Measurements from ENCODE around the gene ZFP36L2.

The ZFP36L2 gene

GRCh38 chr2:43210125-43210466 is 16.3 kb downstream of the ZFP36L2 start:
- H3K27ac ChIP-seq (ENCODE audit: insufficient read depth, low read length, poor library complexity, severe bottlenecking), result no peak overlapping the region
- no peak overlapping the region for H3K4me3 ChIP-seq (ENCODE audit: insufficient read depth, low read depth, low read length, poor library complexity, severe bottlenecking)
- no peaks in the 10 kb centered on the region for H3K9me3 ChIP-seq (ENCODE audit: control insufficient read depth, low read length)
- no peaks in the 10 kb centered on the region for H3K4me1 ChIP-seq (ENCODE audit: control insufficient read depth, insufficient read depth, low read length, poor library complexity, severe bottlenecking)
- DNase-seq, result no peak
- H3K27me3 ChIP-seq (replicated peaks; ENCODE audit: control insufficient read depth, insufficient read depth, low read length, poor library complexity, severe bottlenecking), result no peaks in the 10 kb centered on the region
- no peaks in the 10 kb centered on the region for H3K36me3 ChIP-seq (ENCODE audit: control insufficient read depth, insufficient read depth, low read length)

- Histone ChIP-seq H3K27me3 (replicated peaks; ENCODE audit: control insufficient read depth, insufficient read depth, low read length, poor library complexity, severe bottlenecking) (no peaks in the 10 kb centered on the region), H3K4me1 (ENCODE audit: control insufficient read depth, insufficient read depth, low read length, poor library complexity, severe bottlenecking) (no peaks in the 10 kb centered on the region), H3K36me3 (ENCODE audit: control insufficient read depth, insufficient read depth, low read length) (no peaks in the 10 kb centered on the region), H3K4me3 (ENCODE audit: insufficient read depth, low read depth, low read length, poor library complexity, severe bottlenecking) (no peak overlapping the region), H3K27ac (ENCODE audit: insufficient read depth, low read length, poor library complexity, severe bottlenecking) (no peak overlapping the region), H3K9me3 (ENCODE audit: control insufficient read depth, low read length) (no peaks in the 10 kb centered on the region)
- no peak for DNase-seq
Observed at GRCh38 chr2:43209204-43209717, 17.1 kb downstream of the ZFP36L2 start.

- no peak overlapping the region for H3K27ac ChIP-seq (ENCODE audit: insufficient read depth, low read length, poor library complexity, severe bottlenecking)
- H3K36me3 ChIP-seq (ENCODE audit: control insufficient read depth, insufficient read depth, low read length), result no peaks in the 10 kb centered on the region
- no peaks in the 10 kb centered on the region for H3K9me3 ChIP-seq (ENCODE audit: control insufficient read depth, low read length)
- H3K4me1 ChIP-seq (ENCODE audit: control insufficient read depth, insufficient read depth, low read length, poor library complexity, severe bottlenecking), result no peaks in the 10 kb centered on the region
- no peak overlapping the region for H3K4me3 ChIP-seq (ENCODE audit: insufficient read depth, low read depth, low read length, poor library complexity, severe bottlenecking)
- no peak for DNase-seq
- no peaks in the 10 kb centered on the region for H3K27me3 ChIP-seq (replicated peaks; ENCODE audit: control insufficient read depth, insufficient read depth, low read length, poor library complexity, severe bottlenecking)
Observed at GRCh38 chr2:43207553-43208300, 18.7 kb downstream of the ZFP36L2 start.

GRCh38 chr2:43206602-43207001 is 19.8 kb downstream of the ZFP36L2 start:
- no peak for DNase-seq
- no peaks in the 10 kb centered on the region for H3K27me3 ChIP-seq (replicated peaks; ENCODE audit: control insufficient read depth, insufficient read depth, low read length, poor library complexity, severe bottlenecking)
- peaks cover 1% of the 10 kb centered on the region for H3K4me1 ChIP-seq (ENCODE audit: control insufficient read depth, insufficient read depth, low read length, poor library complexity, severe bottlenecking)
- H3K27ac ChIP-seq (ENCODE audit: insufficient read depth, low read length, poor library complexity, severe bottlenecking), result no peak overlapping the region
- no peaks in the 10 kb centered on the region for H3K36me3 ChIP-seq (ENCODE audit: control insufficient read depth, insufficient read depth, low read length)
- no peak overlapping the region for H3K4me3 ChIP-seq (ENCODE audit: insufficient read depth, low read depth, low read length, poor library complexity, severe bottlenecking)
- H3K9me3 ChIP-seq (ENCODE audit: control insufficient read depth, low read length), result no peaks in the 10 kb centered on the region

- H3K9me3 ChIP-seq (ENCODE audit: control insufficient read depth, low read length), result no peaks in the 10 kb centered on the region
- no peak overlapping the region for H3K4me3 ChIP-seq (ENCODE audit: insufficient read depth, low read depth, low read length, poor library complexity, severe bottlenecking)
- DNase-seq, result no peak
- H3K27me3 ChIP-seq (replicated peaks; ENCODE audit: control insufficient read depth, insufficient read depth, low read length, poor library complexity, severe bottlenecking), result no peaks in the 10 kb centered on the region
- H3K36me3 ChIP-seq (ENCODE audit: control insufficient read depth, insufficient read depth, low read length), result no peaks in the 10 kb centered on the region
- no peak overlapping the region for H3K27ac ChIP-seq (ENCODE audit: insufficient read depth, low read length, poor library complexity, severe bottlenecking)
- H3K4me1 ChIP-seq (ENCODE audit: control insufficient read depth, insufficient read depth, low read length, poor library complexity, severe bottlenecking), result peaks cover 9% of the 10 kb centered on the region
Observed at GRCh38 chr2:43203373-43203772, 23.0 kb downstream of the ZFP36L2 start.

GRCh38 chr2:43202289-43202688 is 24.1 kb downstream of the ZFP36L2 start:
- Histone ChIP-seq H3K9me3 (ENCODE audit: control insufficient read depth, low read length) (no peaks in the 10 kb centered on the region), H3K4me3 (ENCODE audit: insufficient read depth, low read depth, low read length, poor library complexity, severe bottlenecking) (no peak overlapping the region), H3K27ac (ENCODE audit: insufficient read depth, low read length, poor library complexity, severe bottlenecking) (no peak overlapping the region), H3K4me1 (ENCODE audit: control insufficient read depth, insufficient read depth, low read length, poor library complexity, severe bottlenecking) (peaks cover 12% of the 10 kb centered on the region), H3K36me3 (ENCODE audit: control insufficient read depth, insufficient read depth, low read length) (no peaks in the 10 kb centered on the region), H3K27me3 (replicated peaks; ENCODE audit: control insufficient read depth, insufficient read depth, low read length, poor library complexity, severe bottlenecking) (no peaks in the 10 kb centered on the region)
- no peak for DNase-seq

- DNase-seq, result no peak
- H3K4me1 ChIP-seq (ENCODE audit: control insufficient read depth, insufficient read depth, low read length, poor library complexity, severe bottlenecking), result peaks cover 20% of the 10 kb centered on the region
- no peak overlapping the region for H3K4me3 ChIP-seq (ENCODE audit: insufficient read depth, low read depth, low read length, poor library complexity, severe bottlenecking)
- H3K27ac ChIP-seq (ENCODE audit: insufficient read depth, low read length, poor library complexity, severe bottlenecking), result no peak overlapping the region
- no peaks in the 10 kb centered on the region for H3K27me3 ChIP-seq (replicated peaks; ENCODE audit: control insufficient read depth, insufficient read depth, low read length, poor library complexity, severe bottlenecking)
- no peaks in the 10 kb centered on the region for H3K36me3 ChIP-seq (ENCODE audit: control insufficient read depth, insufficient read depth, low read length)
- no peaks in the 10 kb centered on the region for H3K9me3 ChIP-seq (ENCODE audit: control insufficient read depth, low read length)
Observed at GRCh38 chr2:43201497-43201896, 24.9 kb downstream of the ZFP36L2 start.

GRCh38 chr2:43201016-43201415 is 25.4 kb downstream of the ZFP36L2 start:
- Histone ChIP-seq H3K9me3 (ENCODE audit: control insufficient read depth, low read length) (no peaks in the 10 kb centered on the region), H3K4me3 (ENCODE audit: insufficient read depth, low read depth, low read length, poor library complexity, severe bottlenecking) (no peak overlapping the region), H3K27ac (ENCODE audit: insufficient read depth, low read length, poor library complexity, severe bottlenecking) (no peak overlapping the region), H3K27me3 (replicated peaks; ENCODE audit: control insufficient read depth, insufficient read depth, low read length, poor library complexity, severe bottlenecking) (no peaks in the 10 kb centered on the region), H3K36me3 (ENCODE audit: control insufficient read depth, insufficient read depth, low read length) (no peaks in the 10 kb centered on the region), H3K4me1 (ENCODE audit: control insufficient read depth, insufficient read depth, low read length, poor library complexity, severe bottlenecking) (peaks cover 21% of the 10 kb centered on the region)
- no peak for DNase-seq

- Histone ChIP-seq H3K27me3 (replicated peaks; ENCODE audit: control insufficient read depth, insufficient read depth, low read length, poor library complexity, severe bottlenecking) (no peaks in the 10 kb centered on the region), H3K4me1 (ENCODE audit: control insufficient read depth, insufficient read depth, low read length, poor library complexity, severe bottlenecking) (peaks cover 30% of the 10 kb centered on the region), H3K36me3 (ENCODE audit: control insufficient read depth, insufficient read depth, low read length) (no peaks in the 10 kb centered on the region), H3K4me3 (ENCODE audit: insufficient read depth, low read depth, low read length, poor library complexity, severe bottlenecking) (no peak overlapping the region), H3K27ac (ENCODE audit: insufficient read depth, low read length, poor library complexity, severe bottlenecking) (no peak overlapping the region), H3K9me3 (ENCODE audit: control insufficient read depth, low read length) (no peaks in the 10 kb centered on the region)
- no peak for DNase-seq
Observed at GRCh38 chr2:43199492-43200488, 26.6 kb downstream of the ZFP36L2 start.

GRCh38 chr2:43198263-43198662 is 28.1 kb downstream of the ZFP36L2 start:
- H3K9me3 ChIP-seq (ENCODE audit: control insufficient read depth, low read length), result no peaks in the 10 kb centered on the region
- peaks cover 46% of the 10 kb centered on the region for H3K4me1 ChIP-seq (ENCODE audit: control insufficient read depth, insufficient read depth, low read length, poor library complexity, severe bottlenecking)

More at GRCh38 chr2:43198263-43198662, 28.1 kb downstream of the ZFP36L2 start:
- DNase-seq, result no peak
- Histone ChIP-seq H3K36me3 (ENCODE audit: control insufficient read depth, insufficient read depth, low read length) (no peaks in the 10 kb centered on the region), H3K4me3 (ENCODE audit: insufficient read depth, low read depth, low read length, poor library complexity, severe bottlenecking) (no peak overlapping the region), H3K27ac (ENCODE audit: insufficient read depth, low read length, poor library complexity, severe bottlenecking) (peak overlapping the region; percentile 7), H3K27me3 (replicated peaks; ENCODE audit: control insufficient read depth, insufficient read depth, low read length, poor library complexity, severe bottlenecking) (no peaks in the 10 kb centered on the region)

Data from effector memory CD4-positive, alpha-beta T cell (primary cell).